Measurements from ENCODE around the gene ATP9B. TPM values are rescaled to one million over a fixed set of nuclear protein-coding genes. Genes with fewer than 3 reads are reported as not detected.
A peak's percentile ranks its signal among the peaks of the same experiment; 100 is the strongest.

ATP9B gene
- total RNA-seq, 1 experiment from 2014 or later, result 20.9 TPM

GRCh38 chr18:79221136-79221535 lies 151.9 kb downstream of the ATP9B start:
- no peak overlapping the region for H3K27ac ChIP-seq (ENCODE audit: insufficient read length, low read depth, low read length)
- no peaks in the 10 kb centered on the region for H3K79me1 ChIP-seq (ENCODE audit: insufficient read depth, low read depth, low read length, poor library complexity, severe bottlenecking)
- no peak for TF ChIP-seq CTCF (conservative IDR thresholded peaks at IDR 0.05)
- H3K4me2 ChIP-seq (ENCODE audit: insufficient read depth, insufficient read length, low read length), result no peak overlapping the region
- no peaks in the 10 kb centered on the region for H3K9me3 ChIP-seq (ENCODE audit: control insufficient read depth, low read depth, low read length)
- no peak overlapping the region for H3K18ac ChIP-seq (ENCODE audit: insufficient read length, low read depth, low read length)
- no peaks in the 10 kb centered on the region for H3K79me2 ChIP-seq (ENCODE audit: insufficient read depth, low read length)
- no CpG with 5 or more reads among the region's 5 CpGs for WGBS (ENCODE audit: extremely low coverage, insufficient read length, low lambda C conversion rate)
- no peak overlapping the region for H3T11ph ChIP-seq (ENCODE audit: low read length)
- no peak overlapping the region for H2BK15ac ChIP-seq (ENCODE audit: low read depth, low read length)
- no peaks in the 10 kb centered on the region for H3K4me1 Mint-ChIP-seq
- no peak overlapping the region for H4K91ac ChIP-seq (ENCODE audit: insufficient read length, low read depth, low read length)
- no peak overlapping the region for H2AK5ac ChIP-seq (ENCODE audit: insufficient read length, low read length)
- H3K14ac ChIP-seq (ENCODE audit: insufficient read depth, low read length), result no peak overlapping the region
- no peak overlapping the region for H3K9ac ChIP-seq (ENCODE audit: extremely low read depth, insufficient read length, low read length)
- H3K27me3 Mint-ChIP-seq (ENCODE audit: low read depth), result no peaks in the 10 kb centered on the region
- no peak overlapping the region for H2BK20ac ChIP-seq (ENCODE audit: low read depth, low read length, poor library complexity, severe bottlenecking)
- H2AFZ ChIP-seq (ENCODE audit: low read length), result no peak overlapping the region
- no peaks in the 10 kb centered on the region for H4K20me1 ChIP-seq (ENCODE audit: control insufficient read depth, insufficient read depth, insufficient read length)
- DNase-seq, result no peak
- no peak overlapping the region for H2BK12ac ChIP-seq (ENCODE audit: insufficient read length, low read depth, low read length)
- no peak overlapping the region for H3K23ac ChIP-seq (ENCODE audit: insufficient read length, low read depth, low read length)
- no peak overlapping the region for H3K56ac ChIP-seq (ENCODE audit: insufficient read length, low read depth, low read length)
- no peaks in the 10 kb centered on the region for H3K4me1 ChIP-seq (ENCODE audit: insufficient read depth, low read length)
- H3K27ac Mint-ChIP-seq, result peak overlapping the region; percentile 11 to 81 (median 44); a peak in 4 of 7 replicates
- no peak overlapping the region for H4K5ac ChIP-seq (ENCODE audit: insufficient read length, low read depth, low read length)
- no peaks in the 10 kb centered on the region for H3K23me2 ChIP-seq (ENCODE audit: insufficient read length, low read depth, low read length, poor library complexity, severe bottlenecking)
- peaks cover 4 to 5% (median 5%) of the 10 kb centered on the region in 3 experiments; a peak in 6 of 7 replicates for H3K36me3 Mint-ChIP-seq (ENCODE audit: insufficient read depth in 1 of 3, low read depth in 3 of 3)
- H3K4ac ChIP-seq (ENCODE audit: low read depth, low read length), result no peak overlapping the region
- no peak overlapping the region for H3K4me3 Mint-ChIP-seq
- H4K8ac ChIP-seq (replicated peaks; ENCODE audit: insufficient read length, low read depth, low read length), result no peak overlapping the region
- no peaks in the 10 kb centered on the region for H3K27me3 ChIP-seq (ENCODE audit: insufficient read depth, low read length)
- no peaks in the 10 kb centered on the region for H3K9me3 Mint-ChIP-seq
- H2BK120ac ChIP-seq (ENCODE audit: low read depth, low read length, poor library complexity, severe bottlenecking), result no peak overlapping the region
- H2BK5ac ChIP-seq (ENCODE audit: insufficient read length, low read length), result no peak overlapping the region
